Hepatocyte (in vitro differentiated cells): Measurements from ENCODE around the gene ZNF423.

Experiments
- EZH2 ChIP-seq: fragments of 200-600 bp; sonication (generic); IDR thresholded peaks from 2 replicates; pipeline ENCODE4 v1.6.1; 2016; ENCODE audit warnings: antibody characterized with exemption, mild to moderate bottlenecking, borderline replicate concordance
- EZH2phosphoT487 ChIP-seq: fragments of 200-600 bp; sonication (generic); IDR thresholded peaks from one replicate; pipeline ENCODE4 v1.6.1; 2018; ENCODE audit warnings: antibody characterized with exemption, mild to moderate bottlenecking, low read depth, moderate library complexity; ENCODE audit not compliant: unreplicated experiment, severe bottlenecking
- TF ChIP-seq, protein P1 (sequence below): fragments of 200-600 bp; sonication (generic); IDR thresholded peaks from 2 replicates; pipeline ENCODE4 v1.5.1; 2016; ENCODE audit warnings: antibody characterized with exemption, mild to moderate bottlenecking; ENCODE audit not compliant: poor library complexity

DNA sequence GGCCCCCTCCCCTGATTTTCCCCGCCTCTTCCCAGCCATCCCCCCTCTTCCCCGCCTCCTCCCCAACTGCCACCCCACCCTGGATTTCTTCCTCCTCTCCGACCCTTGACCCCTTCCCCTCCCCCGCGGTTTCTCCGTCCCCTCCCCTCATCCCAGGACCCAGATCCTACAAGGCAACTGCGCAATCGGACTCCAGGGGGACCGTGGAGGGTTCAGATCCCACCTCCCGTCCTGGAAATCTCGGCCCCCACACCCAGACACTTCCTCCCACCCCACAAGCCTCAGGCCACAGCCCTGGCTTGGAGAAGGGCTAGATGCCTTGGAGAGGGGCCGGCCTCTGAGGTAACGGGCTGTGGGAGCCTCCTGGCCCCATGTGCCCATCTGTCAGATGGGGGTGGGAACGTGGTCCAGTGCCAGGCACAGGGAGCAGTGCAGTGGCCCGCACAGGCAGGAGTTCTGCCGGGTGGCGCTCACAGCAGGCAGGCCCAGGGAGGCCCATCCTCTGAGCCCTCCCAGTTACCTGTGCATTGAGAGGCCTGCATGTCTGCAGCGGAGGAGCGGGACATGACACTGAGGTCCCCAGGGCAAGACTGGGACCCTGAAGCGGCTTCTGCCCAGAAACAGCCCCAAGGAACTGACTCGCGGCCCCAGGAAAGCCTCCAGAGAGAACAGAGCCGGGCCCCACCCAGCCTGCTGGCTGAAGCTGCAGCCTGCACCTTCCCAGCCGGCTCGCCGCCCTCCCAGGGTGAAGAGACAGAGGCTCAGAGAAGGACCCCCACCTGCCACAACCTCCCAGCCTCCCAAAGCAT is 16.7 kb downstream of the ZNF423 start:
- TF ChIP-seq, protein P1, sequence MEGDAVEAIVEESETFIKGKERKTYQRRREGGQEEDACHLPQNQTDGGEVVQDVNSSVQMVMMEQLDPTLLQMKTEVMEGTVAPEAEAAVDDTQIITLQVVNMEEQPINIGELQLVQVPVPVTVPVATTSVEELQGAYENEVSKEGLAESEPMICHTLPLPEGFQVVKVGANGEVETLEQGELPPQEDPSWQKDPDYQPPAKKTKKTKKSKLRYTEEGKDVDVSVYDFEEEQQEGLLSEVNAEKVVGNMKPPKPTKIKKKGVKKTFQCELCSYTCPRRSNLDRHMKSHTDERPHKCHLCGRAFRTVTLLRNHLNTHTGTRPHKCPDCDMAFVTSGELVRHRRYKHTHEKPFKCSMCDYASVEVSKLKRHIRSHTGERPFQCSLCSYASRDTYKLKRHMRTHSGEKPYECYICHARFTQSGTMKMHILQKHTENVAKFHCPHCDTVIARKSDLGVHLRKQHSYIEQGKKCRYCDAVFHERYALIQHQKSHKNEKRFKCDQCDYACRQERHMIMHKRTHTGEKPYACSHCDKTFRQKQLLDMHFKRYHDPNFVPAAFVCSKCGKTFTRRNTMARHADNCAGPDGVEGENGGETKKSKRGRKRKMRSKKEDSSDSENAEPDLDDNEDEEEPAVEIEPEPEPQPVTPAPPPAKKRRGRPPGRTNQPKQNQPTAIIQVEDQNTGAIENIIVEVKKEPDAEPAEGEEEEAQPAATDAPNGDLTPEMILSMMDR, result no peak
- TF ChIP-seq EZH2 (no peak), EZH2phosphoT487 (no peak)
